NCI-H345 treated with DMSO at 0.1 percent for 48 hours (cell line): ENCODE results near the gene PLXNA2.

Experiments
- DNase-seq: peaks from one replicate; lab custom pipeline; 2025; ENCODE audit not compliant: unreplicated experiment; lab: John Stamatoyannopoulos, UW

Gene PLXNA2

GRCh38 chr1:208098773-208099172 is 145.4 kb downstream of the PLXNA2 start:
- DNase-seq = no peak

GRCh38 chr1:208093754-208094719 is 150.1 kb downstream of the PLXNA2 start:
- peak; percentile 5 for DNase-seq

GRCh38 chr1:208093046-208093445 is 151.1 kb downstream of the PLXNA2 start:
- no peak for DNase-seq

DNA sequence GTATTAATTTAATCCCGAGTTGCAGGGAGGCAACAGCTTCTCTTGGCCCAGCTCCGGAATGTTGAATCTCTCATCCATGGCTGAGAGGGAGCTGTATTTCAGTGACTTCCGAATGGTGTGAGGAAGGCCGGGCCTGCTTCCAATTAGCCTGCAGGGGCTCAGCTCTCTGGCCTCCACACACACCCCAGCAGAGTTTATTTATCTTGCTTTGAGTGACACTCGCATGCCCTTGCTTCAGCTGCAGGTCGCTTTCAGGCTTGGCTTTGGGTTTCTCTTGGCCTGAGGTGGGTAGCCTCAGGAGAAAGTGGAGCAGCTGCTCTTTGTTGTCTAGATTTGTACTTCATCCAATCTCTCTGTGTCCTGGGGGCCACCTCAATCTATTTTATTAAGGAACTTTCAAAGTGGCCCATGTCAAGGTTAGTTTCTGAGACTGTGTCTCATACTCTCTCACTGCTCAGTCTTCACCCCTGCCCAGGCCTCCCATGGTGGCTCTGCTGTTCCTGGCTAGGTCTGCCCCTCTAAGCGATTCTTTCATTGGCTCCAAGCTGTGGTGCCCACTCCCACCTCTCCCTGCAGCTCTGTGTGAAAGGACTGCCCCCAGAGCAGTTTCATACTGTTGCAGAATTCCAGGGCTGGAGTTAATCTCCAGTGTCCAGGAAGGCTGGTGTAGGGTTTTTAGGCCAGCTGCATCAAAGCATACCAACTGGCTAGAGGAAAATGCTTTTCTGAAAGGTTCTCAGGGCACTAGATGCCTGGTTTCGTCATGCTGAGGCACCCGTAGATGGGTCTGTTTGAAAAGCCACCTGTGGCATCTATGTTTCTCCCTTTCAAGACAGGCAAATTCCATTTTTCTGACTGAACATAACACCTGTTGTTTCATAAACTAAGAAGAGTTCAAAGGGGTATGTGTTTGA is 153.5 kb downstream of the PLXNA2 start:
- DNase-seq = no peak

- DNase-seq = no peak
Observed at GRCh38 chr1:208089761-208090370, 154.3 kb downstream of the PLXNA2 start.

DNA sequence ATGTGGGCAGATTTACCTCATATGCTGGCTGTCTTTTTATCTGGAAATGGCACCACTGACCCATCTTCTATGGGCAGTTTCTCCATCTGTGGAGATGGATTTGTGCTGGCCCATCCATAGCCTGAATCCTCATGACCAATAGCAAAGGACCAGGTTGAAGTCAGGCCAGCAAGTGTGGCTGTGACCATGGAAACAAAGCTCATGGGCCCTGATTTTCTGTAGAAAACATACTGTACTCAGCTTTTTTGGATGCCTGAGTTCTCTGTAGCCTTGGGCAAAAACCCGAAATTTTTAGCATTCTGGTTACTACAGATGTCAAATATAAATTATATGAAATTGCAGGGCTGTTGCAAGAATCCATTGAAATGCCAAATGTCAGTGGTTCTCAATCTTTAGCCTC is 155.0 kb downstream of the PLXNA2 start:
- DNase-seq = no peak

DNA sequence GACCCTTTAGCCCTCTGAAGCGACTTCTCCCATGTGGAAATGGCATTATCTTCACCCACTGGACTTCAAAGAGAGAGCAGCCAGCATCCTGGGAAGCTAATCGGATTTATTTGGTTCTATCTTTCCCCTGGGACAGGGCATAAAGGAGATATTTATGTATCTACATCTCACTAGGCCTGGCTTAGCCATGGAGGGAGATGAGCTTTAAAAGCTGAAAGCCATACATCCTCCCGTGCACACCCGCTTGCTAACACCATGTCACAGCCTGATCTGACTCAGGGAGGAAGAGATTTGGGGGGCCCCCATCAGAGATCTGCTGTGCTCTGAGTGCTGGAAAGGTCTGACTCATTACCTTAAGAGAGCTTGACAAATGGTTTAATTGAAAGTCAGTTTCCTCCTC is 155.9 kb downstream of the PLXNA2 start:
- DNase-seq = no peak

DNA sequence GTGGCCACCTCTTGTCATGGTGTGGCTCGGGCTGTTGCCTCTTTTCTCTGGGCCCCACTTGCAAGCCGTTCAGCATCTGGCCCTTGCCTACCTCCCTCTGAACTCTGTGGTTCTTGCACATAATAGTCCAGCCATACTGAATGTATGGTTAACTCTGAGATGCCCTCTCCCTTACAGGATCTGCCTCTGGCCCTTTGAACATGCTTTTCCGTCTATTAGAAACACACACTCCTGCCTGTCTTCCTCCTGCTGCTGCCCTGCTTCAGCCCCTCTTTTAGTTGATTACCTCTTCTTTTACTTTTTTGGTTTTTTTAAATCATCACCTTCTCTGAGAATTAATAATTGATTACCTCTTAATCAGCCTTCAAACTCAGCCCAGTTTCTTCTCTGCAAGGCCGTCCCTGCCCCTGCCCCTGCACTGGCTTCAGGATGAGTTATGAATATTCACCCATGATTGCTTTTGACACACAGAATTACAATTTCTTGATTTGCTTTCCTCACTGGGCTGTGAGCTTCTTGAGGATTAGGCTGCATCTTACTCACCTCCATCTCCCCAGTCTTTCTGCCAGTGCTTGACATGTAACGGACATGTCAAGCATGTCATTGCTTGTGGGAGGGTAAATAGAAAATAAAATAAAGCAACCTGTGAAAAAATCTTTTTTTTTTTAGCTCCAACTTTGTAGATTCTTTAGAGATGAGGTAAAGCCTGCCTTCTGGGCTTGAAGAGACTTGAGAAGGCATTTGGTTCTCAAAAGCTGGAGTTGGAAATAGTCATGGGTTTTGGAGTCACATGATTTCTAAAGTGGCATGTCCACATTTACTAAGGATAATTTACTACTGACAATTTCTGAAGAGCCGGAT is 158.3 kb downstream of the PLXNA2 start:
- no peak for DNase-seq

DNA sequence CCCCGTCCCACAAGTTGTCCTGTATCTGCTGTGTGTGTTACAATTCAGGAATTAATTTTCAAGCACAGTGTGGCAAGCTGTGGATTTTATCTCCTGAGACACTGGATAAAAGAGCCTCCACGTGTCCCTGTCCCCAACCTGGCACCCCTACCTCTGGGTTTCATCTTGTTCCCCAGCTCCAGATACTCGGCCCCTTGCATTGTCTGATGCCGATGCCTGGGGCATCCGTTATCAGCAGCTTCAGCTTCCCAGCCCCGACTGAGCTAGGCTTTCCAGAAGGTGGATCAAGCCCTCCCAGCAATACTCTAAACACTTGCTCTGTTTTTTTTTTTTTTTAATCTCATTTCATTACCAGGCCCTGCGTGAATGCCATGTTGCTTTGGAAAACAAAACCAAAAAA is 159.4 kb downstream of the PLXNA2 start:
- DNase-seq = no peak

- no peak for DNase-seq
Observed at GRCh38 chr1:208084220-208084619, 160.0 kb downstream of the PLXNA2 start.

- DNase-seq = no peak
Observed at GRCh38 chr1:208083715-208084085, 160.5 kb downstream of the PLXNA2 start.

GRCh38 chr1:208083016-208083714 is 161.0 kb downstream of the PLXNA2 start:
- DNase-seq = no peak

GRCh38 chr1:208081972-208082371 is 162.2 kb downstream of the PLXNA2 start:
- no peak for DNase-seq

DNA sequence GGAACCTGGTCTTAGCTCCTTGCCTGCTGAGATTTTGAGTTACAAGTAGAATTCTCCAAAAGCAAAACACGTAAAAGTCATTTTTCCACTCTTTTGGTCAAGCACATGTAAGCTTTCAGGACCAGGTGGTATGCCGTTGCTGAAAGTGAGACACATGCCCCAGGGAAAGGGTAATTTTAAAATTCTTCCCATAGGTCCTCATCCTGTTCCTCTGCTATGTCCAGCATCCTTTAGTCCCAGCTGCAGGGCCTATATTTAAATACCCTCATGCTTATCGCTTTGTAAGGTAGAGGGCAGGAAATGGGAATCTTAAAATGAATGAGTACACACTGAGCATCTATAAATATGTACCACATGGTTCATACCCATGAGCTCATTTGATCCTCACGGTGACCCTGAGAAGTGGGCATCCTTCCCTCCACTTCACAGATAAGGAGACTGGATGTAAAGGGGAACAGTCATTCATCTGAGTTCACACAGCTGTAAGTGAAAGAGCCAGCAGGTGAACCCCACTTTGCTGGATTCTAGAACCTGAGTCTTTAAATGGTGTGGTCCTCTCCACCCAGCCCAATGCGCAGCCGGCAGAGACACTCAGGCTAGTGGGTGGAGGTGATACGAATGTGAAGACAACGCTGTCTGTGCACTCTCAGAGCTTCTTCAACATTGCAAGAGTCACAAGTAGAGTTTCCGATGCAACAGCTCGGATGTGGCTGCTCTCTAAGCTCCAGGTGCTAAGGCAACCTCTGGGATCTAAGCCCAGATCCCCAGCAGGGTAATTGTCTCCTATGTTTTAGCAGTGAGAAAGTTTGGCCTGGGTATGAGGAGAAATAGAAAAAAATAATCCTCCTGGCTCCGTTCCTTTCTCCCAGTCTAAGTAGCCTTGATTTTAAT is 163.5 kb downstream of the PLXNA2 start:
- no peak for DNase-seq

DNA sequence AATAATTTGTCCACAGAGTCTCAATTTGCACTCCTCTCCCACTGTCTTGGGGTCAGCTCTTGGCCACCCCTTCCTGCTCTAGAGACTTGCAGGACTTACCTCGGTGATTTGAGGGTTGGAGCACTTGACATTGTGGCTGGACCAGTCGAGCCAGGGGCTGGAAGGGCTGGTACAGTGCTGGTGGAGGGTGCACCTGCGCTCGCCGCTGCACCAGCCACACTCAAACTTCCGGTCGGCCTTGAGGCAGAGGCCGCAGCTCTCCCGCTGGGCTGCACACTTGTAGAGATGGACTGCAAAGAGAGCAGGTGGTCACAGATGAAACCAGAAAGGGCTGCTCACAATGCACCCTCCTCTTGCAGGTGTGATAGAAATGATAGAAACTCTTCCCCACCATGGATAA is 165.0 kb downstream of the PLXNA2 start:
- no peak for DNase-seq

GRCh38 chr1:208078752-208079151 is 165.4 kb downstream of the PLXNA2 start:
- DNase-seq = no peak

DNA sequence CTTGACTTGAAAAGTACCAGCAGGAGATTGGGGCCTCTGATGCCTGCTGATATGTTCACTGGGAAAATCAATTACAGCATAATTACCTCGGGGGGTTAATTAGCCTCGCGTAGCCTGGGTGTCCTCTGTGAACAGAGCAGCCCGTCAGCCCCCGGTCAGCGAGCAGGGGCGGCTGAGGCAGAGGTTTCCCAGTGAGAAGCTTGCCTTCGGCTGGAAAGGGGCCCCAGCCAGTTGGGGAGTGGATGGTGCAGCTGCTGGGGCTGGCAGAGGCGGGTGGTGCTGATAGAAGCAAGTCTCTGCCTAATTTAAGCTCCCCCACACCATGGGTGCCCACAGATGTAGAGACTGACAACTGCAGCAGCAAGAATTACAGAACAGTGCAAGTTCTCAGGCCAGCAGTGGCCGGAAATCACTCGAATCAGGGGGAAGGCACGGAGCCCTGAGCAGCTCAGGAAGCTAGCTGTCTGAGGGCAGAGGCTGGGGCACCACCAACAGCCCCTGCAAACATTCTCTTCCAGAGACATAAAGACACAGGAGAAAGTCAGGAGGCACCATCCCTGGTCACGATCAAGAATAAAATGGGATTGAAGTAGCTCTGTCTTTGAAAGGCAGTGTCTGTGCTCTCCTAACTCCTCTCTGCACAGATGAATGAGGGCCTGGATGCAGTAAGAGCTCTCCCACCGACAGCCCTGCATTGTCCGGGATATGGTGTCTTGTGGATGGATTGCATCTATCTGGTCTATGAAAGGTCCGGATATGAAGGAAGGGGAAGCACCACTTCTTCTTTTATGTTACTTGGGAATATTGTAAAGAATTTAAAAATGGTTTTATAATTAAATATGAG is 166.7 kb downstream of the PLXNA2 start:
- no peak for DNase-seq

DNA sequence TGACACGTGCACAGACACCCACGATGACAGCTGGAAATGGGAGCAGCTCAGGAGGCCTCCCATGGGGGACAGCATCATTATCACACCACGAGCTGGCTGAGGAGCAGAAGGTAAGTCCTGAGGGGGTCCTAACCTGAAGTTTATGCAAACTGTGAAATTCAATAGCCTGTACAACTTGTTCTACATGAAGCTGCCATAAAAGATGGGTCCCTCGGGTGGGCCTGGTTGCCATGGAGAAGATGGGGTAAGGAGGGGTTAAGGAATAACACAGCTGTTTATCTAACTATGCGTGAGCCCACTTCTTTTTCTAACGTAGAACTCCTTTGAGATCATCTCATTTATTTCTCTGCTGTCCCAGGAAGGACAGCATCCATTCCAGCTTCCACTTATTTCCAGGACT is 169.8 kb downstream of the PLXNA2 start:
- no peak for DNase-seq
